Left kidney (tissue), 2 donors: ENCODE results near the gene HECTD3. TPM values are rescaled to one million over a fixed set of nuclear protein-coding genes. Genes with fewer than 3 reads are reported as not detected.
"Not testable (repeated sequence)": the region's sequence is repeated elsewhere in the genome, so short reads cannot be mapped to it uniquely, and the experiment has no call there.

Source experiments
- DNase-seq: peaks from one replicate; pipeline ENCODE4 v3.0.0-alpha.2; 2013
- polyA plus RNA-seq: library from polyadenylated mRNA; unstranded; fragments of 120-200 nt; gene quantifications from one replicate; pipeline ENCODE4 v1.2.1, GENCODE V29; 2013; ENCODE audit not compliant: insufficient read length

HECTD3 gene
- polyA plus RNA-seq, 1 donor: 37.1 TPM

DNA sequence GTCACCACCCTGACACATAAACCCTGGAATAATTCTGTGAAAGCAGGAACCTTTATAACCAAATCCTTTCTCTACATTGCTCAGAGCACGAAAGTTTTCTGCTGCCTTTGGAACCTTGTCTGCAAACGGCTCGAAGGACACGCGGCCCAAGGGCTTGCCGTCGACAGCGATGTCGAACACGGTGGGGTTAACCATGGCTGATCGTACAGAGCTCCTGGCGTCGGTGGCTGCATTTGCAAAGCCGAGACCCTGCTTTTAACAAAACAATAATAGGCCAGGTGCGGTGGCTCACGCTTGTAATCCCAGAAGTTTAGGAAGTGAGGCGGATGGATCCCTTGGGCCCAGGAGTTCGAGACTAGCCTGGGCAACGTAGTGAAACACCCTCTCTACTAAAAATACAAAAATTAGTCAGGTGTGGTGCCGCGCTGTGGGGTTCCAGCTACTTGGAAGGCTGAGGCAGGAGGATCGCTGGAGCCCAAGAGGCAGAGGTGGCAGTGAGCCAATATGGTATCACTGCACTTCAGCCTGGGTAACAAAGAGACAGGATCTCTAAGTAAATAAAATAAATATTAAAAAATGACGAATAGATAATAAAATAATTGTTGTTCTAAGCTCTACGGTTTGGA lies 22.5 kb downstream of the HECTD3 start:
- no peak for DNase-seq

DNA sequence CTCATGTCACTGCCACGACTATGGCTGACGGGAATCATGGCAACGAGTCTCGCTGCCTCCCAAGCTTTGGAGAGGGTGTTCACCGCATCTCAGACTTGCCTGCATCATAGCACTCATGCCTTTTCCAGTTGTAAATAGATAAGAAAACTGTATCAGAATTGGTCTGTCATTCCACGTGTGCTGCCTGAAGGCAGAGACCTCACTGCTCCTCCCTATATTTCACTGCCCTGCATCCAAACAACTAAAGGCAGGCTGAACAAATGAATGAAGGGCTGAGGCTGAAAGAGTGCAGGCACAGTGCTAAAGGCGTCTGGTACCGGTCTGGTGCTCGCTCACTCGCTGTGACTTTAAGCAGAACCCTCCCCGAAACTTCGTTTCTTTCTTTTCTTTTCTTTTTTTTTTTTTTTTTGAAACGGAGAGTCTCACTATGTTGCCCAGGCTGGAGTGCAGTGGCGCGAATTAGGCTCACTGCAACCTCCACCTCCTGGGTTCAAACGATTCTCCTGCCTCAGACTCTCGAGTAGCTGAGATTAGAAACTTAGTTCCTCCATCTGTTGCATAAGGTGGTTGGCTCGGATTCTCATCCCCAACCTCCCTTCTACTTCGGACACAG lies 25.3 kb downstream of the HECTD3 start:
- no peak for DNase-seq

DNA sequence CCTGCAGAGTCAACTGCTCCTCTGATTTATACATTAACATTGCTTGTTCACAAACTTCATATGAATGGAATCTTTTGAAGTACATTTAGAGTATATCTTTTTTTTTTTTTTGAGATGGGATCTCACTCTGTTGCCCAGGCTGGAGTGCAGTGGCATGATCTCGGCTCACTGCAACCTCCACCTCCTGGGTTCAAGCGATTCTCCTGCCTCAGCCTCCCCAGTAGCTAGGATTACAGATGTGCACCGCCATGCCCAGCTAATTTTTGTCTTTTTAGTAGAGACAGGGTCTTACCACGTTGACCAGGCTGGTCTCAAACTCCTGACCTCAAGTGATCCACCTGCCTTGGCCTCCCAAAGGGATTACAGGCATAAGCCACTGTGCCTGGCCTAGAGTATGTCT lies 33.8 kb downstream of the HECTD3 start:
- not testable (repeated sequence) for DNase-seq

DNA sequence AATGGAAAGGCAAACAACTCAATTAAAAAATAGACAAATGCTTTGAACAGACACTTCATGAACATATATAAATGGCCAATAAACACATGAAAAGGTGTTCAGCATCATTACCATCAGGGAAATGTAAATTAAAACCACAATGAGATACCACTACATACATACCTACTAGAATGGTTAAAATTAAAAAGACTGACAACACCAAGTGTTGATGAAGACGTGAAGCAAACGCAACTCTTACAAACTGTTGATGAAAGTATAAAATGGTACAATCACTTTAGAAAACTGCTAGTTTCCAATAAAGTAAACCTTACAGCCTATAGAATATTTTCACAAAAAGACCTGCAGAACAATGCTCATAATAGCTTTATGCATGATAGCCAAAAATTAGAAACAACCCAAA lies 34.9 kb downstream of the HECTD3 start:
- DNase-seq: no peak

DNA sequence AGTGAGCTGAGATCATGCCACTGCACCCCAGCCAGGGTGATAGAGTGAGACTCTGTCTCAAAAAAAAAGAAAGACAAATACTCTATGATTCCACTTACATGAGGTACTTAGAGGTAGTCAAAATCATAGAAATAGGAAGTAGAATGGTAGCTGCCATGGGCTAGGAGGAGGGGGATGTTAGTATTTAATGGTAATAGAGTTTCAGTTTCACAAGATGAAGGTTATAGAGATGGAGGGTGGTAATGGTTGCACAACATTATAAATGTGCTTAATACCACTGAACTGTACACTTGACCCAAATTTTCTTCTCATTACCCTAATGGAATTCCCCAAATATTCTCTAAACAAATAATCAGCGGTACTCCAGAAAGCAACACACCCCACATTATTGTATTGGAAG lies 37.5 kb downstream of the HECTD3 start:
- no peak for DNase-seq

DNA sequence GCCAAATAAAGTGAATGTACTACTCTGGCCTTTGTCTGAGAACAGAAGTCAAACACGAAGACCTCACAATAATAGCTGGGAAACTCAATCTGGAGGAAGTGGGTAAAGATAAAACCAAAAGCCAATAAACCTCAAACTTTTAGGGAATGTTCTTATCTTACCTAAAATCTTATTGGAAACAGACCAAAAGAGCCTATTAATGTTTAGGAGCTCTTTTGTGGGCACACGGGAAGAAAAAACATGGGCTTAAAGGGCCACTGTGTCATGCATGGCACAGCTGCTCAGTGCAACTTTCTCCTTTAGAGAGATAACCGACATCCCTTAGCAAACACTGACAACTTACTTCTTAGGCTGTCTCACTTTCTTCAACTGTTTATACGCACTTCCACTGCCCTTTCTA lies 40.8 kb downstream of the HECTD3 start:
- DNase-seq: no peak

DNA sequence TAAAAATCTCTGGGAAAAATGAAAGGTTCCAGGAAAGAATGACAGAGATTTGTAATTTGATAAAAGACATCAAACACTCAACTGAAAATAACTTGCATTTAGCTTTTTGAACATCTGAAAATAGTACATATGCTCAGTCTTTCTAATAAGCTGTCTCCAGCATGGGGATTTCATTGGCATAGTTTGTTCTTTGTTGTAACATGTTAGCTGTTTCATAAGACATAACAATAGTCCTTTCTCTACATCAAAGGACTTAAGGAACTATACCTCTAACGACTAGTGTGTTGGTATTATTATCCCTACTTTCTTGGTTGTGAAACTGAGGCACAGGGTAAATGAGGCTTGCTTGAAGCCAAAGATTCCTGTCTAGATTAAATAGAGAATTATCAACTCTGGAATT lies 46.7 kb downstream of the HECTD3 start:
- DNase-seq: no peak

DNA sequence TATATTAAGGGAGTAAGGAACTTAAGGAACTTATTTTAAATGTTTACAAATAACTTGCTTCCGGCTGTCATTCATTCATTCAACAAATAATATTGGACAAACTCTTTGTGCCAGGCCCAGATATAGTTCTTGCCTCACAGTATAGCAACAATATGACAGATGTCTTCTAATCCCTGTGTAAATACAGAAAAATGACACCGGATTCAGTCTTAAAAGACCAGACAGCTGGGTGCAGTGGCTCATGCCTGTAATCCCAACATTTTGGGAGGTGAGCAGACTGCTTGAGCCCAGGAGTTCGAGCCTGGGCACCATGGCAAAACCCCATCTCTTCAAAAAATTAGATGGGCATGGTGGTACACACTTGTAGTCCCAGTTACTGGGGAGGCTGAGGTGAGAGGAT lies 48.4 kb downstream of the HECTD3 start:
- DNase-seq: no peak

DNA sequence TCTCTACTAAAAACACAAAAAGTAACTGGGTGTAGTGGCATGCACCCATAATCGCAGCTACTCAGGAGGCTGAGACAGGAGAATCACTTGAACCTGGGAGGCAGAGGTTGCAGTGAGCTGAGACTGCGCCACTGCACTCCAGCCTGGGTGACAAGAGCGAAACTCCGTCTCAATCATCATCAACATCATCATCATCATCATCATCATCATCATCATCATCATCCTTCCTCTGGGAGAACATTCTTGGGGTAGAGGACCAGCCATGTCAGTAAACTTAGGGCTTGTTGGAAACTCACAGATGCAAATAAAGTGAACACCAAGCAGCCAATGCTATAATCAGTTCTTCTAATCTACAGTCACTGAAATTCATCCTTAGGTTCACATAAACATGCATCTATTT lies 49.1 kb downstream of the HECTD3 start:
- DNase-seq: not testable (repeated sequence)

DNA sequence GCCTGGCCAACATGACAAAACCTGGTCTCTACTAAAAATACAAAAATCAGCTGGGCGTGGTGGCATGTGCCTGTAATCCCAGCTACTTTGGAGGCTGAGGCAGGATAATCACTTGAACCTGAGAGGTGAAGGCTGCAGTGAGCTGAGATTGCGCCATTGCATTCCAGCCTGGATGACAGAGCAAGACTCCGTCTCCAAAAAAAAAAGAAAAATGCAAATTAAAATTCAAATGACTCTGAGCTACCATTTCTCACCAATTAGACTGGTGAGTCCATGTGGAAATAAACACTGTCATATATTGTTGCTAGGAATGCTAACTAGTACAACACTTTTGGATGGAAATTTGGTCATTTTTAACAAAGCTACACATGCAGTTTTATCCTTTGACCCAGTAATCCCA lies 53.6 kb downstream of the HECTD3 start:
- DNase-seq: not testable (repeated sequence)

DNA sequence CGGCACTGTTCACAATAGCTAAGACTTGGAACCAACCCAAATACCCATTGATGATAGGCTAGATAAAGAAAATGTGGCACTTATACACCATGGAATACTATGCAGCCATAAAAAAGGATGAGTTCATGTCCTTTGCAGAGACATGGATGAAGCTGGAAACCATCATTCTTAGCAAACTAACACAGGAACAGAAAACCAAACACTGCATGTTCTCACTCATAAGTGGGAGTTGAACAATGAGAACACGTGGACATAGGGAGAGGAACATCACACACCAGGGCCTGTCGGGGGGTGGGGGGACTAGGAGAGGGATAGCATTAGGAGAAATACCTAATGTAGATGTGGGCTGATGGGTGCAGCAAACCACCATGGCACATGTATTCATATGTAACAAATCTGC lies 55.0 kb downstream of the HECTD3 start:
- not testable (repeated sequence) for DNase-seq

Other genes with a start within 250 kb of the HECTD3 start
- 1,947 TPM for gene RPS8, start 235.8 kb downstream of the HECTD3 start, polyA plus RNA-seq
- gene BEST4, start 223.2 kb downstream of the HECTD3 start, polyA plus RNA-seq: 0.96 TPM
- 5.9 TPM for gene PLK3, start 210.9 kb downstream of the HECTD3 start, polyA plus RNA-seq
- gene DYNLT4, start 204.0 kb downstream of the HECTD3 start, polyA plus RNA-seq: not detected
- gene BTBD19, start 202.8 kb downstream of the HECTD3 start, polyA plus RNA-seq: 20.9 TPM
- 5.4 TPM for gene PTCH2, start 168.1 kb downstream of the HECTD3 start, polyA plus RNA-seq
- 38.6 TPM for gene EIF2B3, start 24.7 kb downstream of the HECTD3 start, polyA plus RNA-seq
- 104 TPM for gene UROD, start 930 bp upstream of the HECTD3 start, polyA plus RNA-seq
- 9.6 TPM for gene ZSWIM5, start 195.3 kb upstream of the HECTD3 start, polyA plus RNA-seq